ENCODE measurements around the gene AGO4. TPM values are rescaled to one million over a fixed set of nuclear protein-coding genes. Genes with fewer than 3 reads are reported as not detected.

AGO4 gene
- total RNA-seq, 2 experiments from 2014 or later, result 6.5 to 18.6 TPM

- peaks cover 14% of the 10 kb centered on the region for H3K36me3 ChIP-seq (ENCODE audit: insufficient read depth, low read length)
- no peak overlapping the region; the same call in 1 of the 2 replicates for H2AFZ ChIP-seq (ENCODE audit: low read length)
- H3K4me3 ChIP-seq (ENCODE audit: low read depth, low read length, poor library complexity, severe bottlenecking), result peak overlapping the region; percentile 27
- ChIA-PET CTCF (ENCODE audit: unreplicated experiment) (interaction anchor here (0.6 kb wide), 1 partner anchor 26 kb away, joined by 3 read pairs; no protein-coding TSS in a partner anchor), POLR2A (interaction anchor here (0.5 to 1.1 kb wide), 4 partner anchors 13 to 193 kb away, joined by 3 to 5 read pairs (median 4); no protein-coding TSS in a partner anchor)
- intact Hi-C loops (cut with micrococcal nuclease; ENCODE audit: unreplicated experiment), result no loop called here
- peak; percentile 60 for DNase-seq (ENCODE audit: low spot score)
- H4K20me1 ChIP-seq (ENCODE audit: insufficient read depth, low read length), result no peaks in the 10 kb centered on the region
- H3K9me3 ChIP-seq (ENCODE audit: low read length), result no peaks in the 10 kb centered on the region
- TF ChIP-seq CTCF (conservative IDR thresholded peaks at IDR 0.05; ENCODE audit: low read length), result no peak
- TF ChIP-seq EZH2phosphoT487 (IDR thresholded peaks at IDR 0.05; ENCODE audit: borderline replicate concordance, low read depth, low read length), result no peak
- peaks cover 43% of the 10 kb centered on the region for H3K4me1 ChIP-seq (ENCODE audit: insufficient read depth, low read length, poor library complexity, severe bottlenecking)
- H3K79me2 ChIP-seq (ENCODE audit: insufficient read depth, low read depth, low read length), result peaks cover 37% of the 10 kb centered on the region; the same call in 1 of the 2 replicates
- H3K4me2 ChIP-seq (ENCODE audit: low read length), result peak overlapping the region; percentile 73
- H3K9me2 ChIP-seq (ENCODE audit: insufficient read depth, low read length), result no peaks in the 10 kb centered on the region
- peak overlapping the region; percentile 61 for H3K27ac ChIP-seq (ENCODE audit: low read depth, low read length, poor library complexity, severe bottlenecking)
- no TSS peak for BruUV-seq (replicated peaks)
These were observed 79.0 kb downstream of the AGO4 start for GRCh38 chr1:35886577-35887431.

GRCh38 chr1:35887508-35887907 is 79.7 kb downstream of the AGO4 start:
- intact Hi-C loops (cut with micrococcal nuclease; ENCODE audit: unreplicated experiment), result no loop called here
- ChIA-PET POLR2A (interaction anchor here (1.1 kb wide), 2 partner anchors 12 to 14 kb away, joined by 3 to 5 read pairs; no protein-coding TSS in a partner anchor), CTCF (ENCODE audit: unreplicated experiment) (no interaction called here)
- Histone ChIP-seq H3K4me2 (ENCODE audit: low read length) (peak overlapping the region; percentile 73), H3K4me3 (ENCODE audit: low read depth, low read length, poor library complexity, severe bottlenecking) (peak overlapping the region; percentile 27), H3K79me2 (ENCODE audit: insufficient read depth, low read depth, low read length) (peaks cover 37% of the 10 kb centered on the region; the same call in 1 of the 2 replicates), H3K36me3 (ENCODE audit: insufficient read depth, low read length) (peaks cover 18% of the 10 kb centered on the region), H3K9me3 (ENCODE audit: low read length) (no peaks in the 10 kb centered on the region), H2AFZ (ENCODE audit: low read length) (no peak overlapping the region), H3K4me1 (ENCODE audit: insufficient read depth, low read length, poor library complexity, severe bottlenecking) (peaks cover 43% of the 10 kb centered on the region), H3K9me2 (ENCODE audit: insufficient read depth, low read length) (no peaks in the 10 kb centered on the region), H4K20me1 (ENCODE audit: insufficient read depth, low read length) (no peaks in the 10 kb centered on the region), H3K27ac (ENCODE audit: low read depth, low read length, poor library complexity, severe bottlenecking) (peak overlapping the region; percentile 61)
- no peak for DNase-seq (ENCODE audit: low spot score)
- TF ChIP-seq EZH2phosphoT487 (IDR thresholded peaks at IDR 0.05; ENCODE audit: borderline replicate concordance, low read depth, low read length) (no peak), CTCF (conservative IDR thresholded peaks at IDR 0.05; ENCODE audit: low read length) (no peak)
- BruUV-seq (replicated peaks), result no TSS peak

Measured in OCI-LY7 (cell line).